ENCODE measurements around the gene APOBEC4. TPM values are rescaled to one million over a fixed set of nuclear protein-coding genes. Genes with fewer than 3 reads are reported as not detected.

Gene APOBEC4
- total RNA-seq, 5 donors from 2014 or later (not counting 1 experiment from before 2014, with no cell fraction given) = not detected

- ATAC-seq (replicated peaks in 1 of 4) (no peak), DNase-seq (no peak)
- 80% methylated on average over 3 of the region's 5 CpGs for WGBS (ENCODE audit: insufficient coverage)
- Mint-ChIP-seq H3K27me3 (no peaks in the 10 kb centered on the region), H3K9me3 (no peaks in the 10 kb centered on the region), H3K36me3 (no peaks in the 10 kb centered on the region), H3K27ac (peak overlapping the region; percentile 88 to 89), H3K4me1 (peaks cover 35 to 41% (median 36%) of the 10 kb centered on the region in 3 donors), H3K4me3 (peak overlapping the region in 1 of 3 donors; percentile 43)
- no peaks in the 10 kb centered on the region for H3K36me3 ChIP-seq (ENCODE audit: control insufficient read depth in 2 of 2, extremely low read depth in 1 of 2, insufficient read depth in 1 of 2, low read length in 1 of 2)
- H3K27me3 ChIP-seq (replicated peaks in 1 of 2; ENCODE audit: control insufficient read depth in 2 of 2, extremely low read depth in 1 of 2, insufficient read depth in 2 of 2, low read length in 1 of 2) = peaks cover 0 to 2% of the 10 kb centered on the region in 2 experiments
- peaks cover 13 to 25% of the 10 kb centered on the region in 2 experiments for H3K4me1 ChIP-seq (ENCODE audit: control insufficient read depth in 1 of 2, extremely low read depth in 1 of 2, insufficient read depth in 2 of 2, low read length in 2 of 2)
- H3K27ac ChIP-seq (ENCODE audit: low read length) = peak overlapping the region; percentile 22
- no peak overlapping the region for H3K4me3 ChIP-seq (ENCODE audit: control insufficient read depth in 1 of 2, extremely low read depth in 1 of 2, low read length in 1 of 2)
- POLR2A ChIA-PET = interaction anchor here in 1 of 2 donors (0.5 kb wide), 1 partner anchor 17 kb away, joined by 3 read pairs; no protein-coding TSS in a partner anchor
- H3K9me3 ChIP-seq = no peaks in the 10 kb centered on the region
- CTCF ChIA-PET = interaction anchor here (0.7 to 1.3 kb wide), 3 partner anchors 34 to 264 kb away, joined by 5 to 7 read pairs (median 5); no protein-coding TSS in a partner anchor
These were observed 1.5 kb downstream of the APOBEC4 start for GRCh38 chr1:183651612-183652011.

- DNase-seq = no peak
- H3K27me3 ChIP-seq (replicated peaks in 1 of 2; ENCODE audit: control insufficient read depth in 2 of 2, extremely low read depth in 1 of 2, insufficient read depth in 2 of 2, low read length in 1 of 2) = peaks cover 0 to 2% of the 10 kb centered on the region in 2 experiments
- Mint-ChIP-seq H3K27ac (no peak overlapping the region), H3K4me3 (no peak overlapping the region), H3K36me3 (no peaks in the 10 kb centered on the region), H3K4me1 (peaks cover 20 to 26% (median 20%) of the 10 kb centered on the region in 3 donors), H3K9me3 (no peaks in the 10 kb centered on the region), H3K27me3 (no peaks in the 10 kb centered on the region)
- no peaks in the 10 kb centered on the region for H3K9me3 ChIP-seq
- no peak for ATAC-seq (replicated peaks in 1 of 4)
- no peak overlapping the region for H3K4me3 ChIP-seq (ENCODE audit: control insufficient read depth in 1 of 2, extremely low read depth in 1 of 2, low read length in 1 of 2)
- CTCF ChIA-PET = interaction anchor here (1.1 to 1.2 kb wide), 2 partner anchors 11 to 270 kb away, joined by 3 to 4 read pairs; no protein-coding TSS in a partner anchor
- 100% methylated on average over 4 of the region's 8 CpGs for whole genome bisulfite sequencing (ENCODE audit: insufficient coverage)
- no peaks in the 10 kb centered on the region for H3K36me3 ChIP-seq (ENCODE audit: control insufficient read depth in 2 of 2, extremely low read depth in 1 of 2, insufficient read depth in 1 of 2, low read length in 1 of 2)
- peaks cover 10 to 15% of the 10 kb centered on the region in 2 experiments for H3K4me1 ChIP-seq (ENCODE audit: control insufficient read depth in 1 of 2, extremely low read depth in 1 of 2, insufficient read depth in 2 of 2, low read length in 2 of 2)
- POLR2A ChIA-PET = no interaction called here
- no peak overlapping the region for H3K27ac ChIP-seq (ENCODE audit: low read length)
These were observed 5.1 kb downstream of the APOBEC4 start for GRCh38 chr1:183648042-183648441.

- ATAC-seq (replicated peaks in 1 of 4) = no peak
- Mint-ChIP-seq H3K36me3 (no peaks in the 10 kb centered on the region), H3K4me1 (peaks cover 7 to 14% (median 7%) of the 10 kb centered on the region in 3 donors), H3K27me3 (no peaks in the 10 kb centered on the region), H3K4me3 (no peak overlapping the region), H3K9me3 (no peaks in the 10 kb centered on the region), H3K27ac (no peak overlapping the region)
- Histone ChIP-seq H3K27me3 (replicated peaks in 1 of 2; ENCODE audit: control insufficient read depth in 2 of 2, extremely low read depth in 1 of 2, insufficient read depth in 2 of 2, low read length in 1 of 2) (peaks cover 0 to 2% of the 10 kb centered on the region in 2 experiments), H3K4me1 (ENCODE audit: control insufficient read depth in 1 of 2, extremely low read depth in 1 of 2, insufficient read depth in 2 of 2, low read length in 2 of 2) (peaks cover 4% of the 10 kb centered on the region in 2 experiments), H3K4me3 (ENCODE audit: control insufficient read depth in 1 of 2, extremely low read depth in 1 of 2, low read length in 1 of 2) (no peak overlapping the region), H3K27ac (ENCODE audit: low read length) (no peak overlapping the region), H3K9me3 (no peaks in the 10 kb centered on the region), H3K36me3 (ENCODE audit: control insufficient read depth in 2 of 2, extremely low read depth in 1 of 2, insufficient read depth in 1 of 2, low read length in 1 of 2) (no peaks in the 10 kb centered on the region)
- POLR2A ChIA-PET = interaction anchor here in 1 of 2 donors (0.5 kb wide), 1 partner anchor 1718 kb away, joined by 3 read pairs; no protein-coding TSS in a partner anchor
- DNase-seq = no peak
- CTCF ChIA-PET = interaction anchor here (0.7 to 1.5 kb wide), 4 partner anchors 9 to 47 kb away, joined by 3 to 11 read pairs (median 4); no protein-coding TSS in a partner anchor
These were observed 6.3 kb downstream of the APOBEC4 start for GRCh38 chr1:183646776-183647175.

GRCh38 chr1:183645531-183645930, 7.6 kb downstream of the APOBEC4 start:
- no peak overlapping the region for H3K27ac ChIP-seq (ENCODE audit: low read length)
- no peak overlapping the region for H3K4me3 ChIP-seq (ENCODE audit: control insufficient read depth in 1 of 2, extremely low read depth in 1 of 2, low read length in 1 of 2)
- H3K36me3 ChIP-seq (ENCODE audit: control insufficient read depth in 2 of 2, extremely low read depth in 1 of 2, insufficient read depth in 1 of 2, low read length in 1 of 2) = no peaks in the 10 kb centered on the region
- no peaks in the 10 kb centered on the region for H3K9me3 ChIP-seq
- no peaks in the 10 kb centered on the region for H3K36me3 Mint-ChIP-seq
- H3K4me3 Mint-ChIP-seq = no peak overlapping the region
- ChIA-PET CTCF (interaction anchor here (0.7 to 2.2 kb wide), 5 partner anchors 9 to 40 kb away, joined by 3 to 13 read pairs (median 3); partner anchors contain the start of gene ARPC5 (in 1 of the 2)), POLR2A (no interaction called here)
- H3K27me3 Mint-ChIP-seq = no peaks in the 10 kb centered on the region
- DNase-seq (no peak), ATAC-seq (replicated peaks in 1 of 4) (no peak)
- peaks cover 0 to 2% of the 10 kb centered on the region in 2 experiments for H3K27me3 ChIP-seq (replicated peaks in 1 of 2; ENCODE audit: control insufficient read depth in 2 of 2, extremely low read depth in 1 of 2, insufficient read depth in 2 of 2, low read length in 1 of 2)
- peaks cover 0 to 6% (median 0%) of the 10 kb centered on the region in 3 donors for H3K4me1 Mint-ChIP-seq
- no peaks in the 10 kb centered on the region for H3K4me1 ChIP-seq (ENCODE audit: control insufficient read depth in 1 of 2, extremely low read depth in 1 of 2, insufficient read depth in 2 of 2, low read length in 2 of 2)
- WGBS (ENCODE audit: insufficient coverage) = 80% methylated on average over 1 of the region's 5 CpGs
- no peak overlapping the region for H3K27ac Mint-ChIP-seq
- no peaks in the 10 kb centered on the region for H3K9me3 Mint-ChIP-seq

GRCh38 chr1:183642166-183642565, 10.9 kb downstream of the APOBEC4 start:
- CTCF ChIA-PET = no interaction called here
- Mint-ChIP-seq H3K4me1 (peaks cover 0 to 10% (median 1%) of the 10 kb centered on the region in 3 donors), H3K36me3 (no peaks in the 10 kb centered on the region), H3K4me3 (no peak overlapping the region), H3K9me3 (no peaks in the 10 kb centered on the region), H3K27ac (no peak overlapping the region), H3K27me3 (peaks cover 0 to 2% of the 10 kb centered on the region in 2 donors)
- no peaks in the 10 kb centered on the region for H3K4me1 ChIP-seq (ENCODE audit: control insufficient read depth in 1 of 2, extremely low read depth in 1 of 2, insufficient read depth in 2 of 2, low read length in 2 of 2)
- H3K27me3 ChIP-seq (replicated peaks in 1 of 2; ENCODE audit: control insufficient read depth in 2 of 2, extremely low read depth in 1 of 2, insufficient read depth in 2 of 2, low read length in 1 of 2) = no peaks in the 10 kb centered on the region
- no CpG with 5 or more reads among the region's 3 CpGs for WGBS (ENCODE audit: insufficient coverage)
- DNase-seq (no peak), ATAC-seq (replicated peaks in 1 of 4) (no peak)
- no peak overlapping the region for H3K27ac ChIP-seq (ENCODE audit: low read length)
- H3K36me3 ChIP-seq (ENCODE audit: control insufficient read depth in 2 of 2, extremely low read depth in 1 of 2, insufficient read depth in 1 of 2, low read length in 1 of 2) = no peaks in the 10 kb centered on the region
- no peak overlapping the region for H3K4me3 ChIP-seq (ENCODE audit: control insufficient read depth in 1 of 2, extremely low read depth in 1 of 2, low read length in 1 of 2)
- no peaks in the 10 kb centered on the region for H3K9me3 ChIP-seq
- POLR2A ChIA-PET = no interaction called here

- H3K4me3 Mint-ChIP-seq = no peak overlapping the region
- ChIA-PET CTCF (no interaction called here), POLR2A (interaction anchor here in 1 of 2 donors (0.7 kb wide), 1 partner anchor 14 kb away, joined by 6 read pairs; no protein-coding TSS in a partner anchor)
- no peaks in the 10 kb centered on the region for H3K36me3 Mint-ChIP-seq
- H3K27me3 Mint-ChIP-seq = peaks cover 0 to 2% of the 10 kb centered on the region in 2 donors
- H3K27me3 ChIP-seq (replicated peaks in 1 of 2; ENCODE audit: control insufficient read depth in 2 of 2, extremely low read depth in 1 of 2, insufficient read depth in 2 of 2, low read length in 1 of 2) = no peaks in the 10 kb centered on the region
- no peaks in the 10 kb centered on the region for H3K9me3 Mint-ChIP-seq
- no peaks in the 10 kb centered on the region for H3K36me3 ChIP-seq (ENCODE audit: control insufficient read depth in 2 of 2, extremely low read depth in 1 of 2, insufficient read depth in 1 of 2, low read length in 1 of 2)
- ATAC-seq (replicated peaks in 1 of 4) (no peak), DNase-seq (no peak)
- H3K4me3 ChIP-seq (ENCODE audit: control insufficient read depth in 1 of 2, extremely low read depth in 1 of 2, low read length in 1 of 2) = no peak overlapping the region
- peak overlapping the region in 1 of 2 donors; percentile 55 for H3K27ac Mint-ChIP-seq
- no CpG with 5 or more reads among the region's 1 CpG for WGBS (ENCODE audit: insufficient coverage)
- peaks cover 0 to 7% of the 10 kb centered on the region in 2 experiments for H3K4me1 ChIP-seq (ENCODE audit: control insufficient read depth in 1 of 2, extremely low read depth in 1 of 2, insufficient read depth in 2 of 2, low read length in 2 of 2)
- H3K9me3 ChIP-seq = no peaks in the 10 kb centered on the region
- H3K4me1 Mint-ChIP-seq = peaks cover 12 to 18% (median 17%) of the 10 kb centered on the region in 3 donors
- H3K27ac ChIP-seq (ENCODE audit: low read length) = no peak overlapping the region
These were observed 12.9 kb downstream of the APOBEC4 start for GRCh38 chr1:183640193-183640592.
